ENCODE results near the gene CDK17.
"Not testable (repeated sequence)": the region's sequence is repeated elsewhere in the genome, so short reads cannot be mapped to it uniquely, and the experiment has no call there.

CDK17 gene

DNA sequence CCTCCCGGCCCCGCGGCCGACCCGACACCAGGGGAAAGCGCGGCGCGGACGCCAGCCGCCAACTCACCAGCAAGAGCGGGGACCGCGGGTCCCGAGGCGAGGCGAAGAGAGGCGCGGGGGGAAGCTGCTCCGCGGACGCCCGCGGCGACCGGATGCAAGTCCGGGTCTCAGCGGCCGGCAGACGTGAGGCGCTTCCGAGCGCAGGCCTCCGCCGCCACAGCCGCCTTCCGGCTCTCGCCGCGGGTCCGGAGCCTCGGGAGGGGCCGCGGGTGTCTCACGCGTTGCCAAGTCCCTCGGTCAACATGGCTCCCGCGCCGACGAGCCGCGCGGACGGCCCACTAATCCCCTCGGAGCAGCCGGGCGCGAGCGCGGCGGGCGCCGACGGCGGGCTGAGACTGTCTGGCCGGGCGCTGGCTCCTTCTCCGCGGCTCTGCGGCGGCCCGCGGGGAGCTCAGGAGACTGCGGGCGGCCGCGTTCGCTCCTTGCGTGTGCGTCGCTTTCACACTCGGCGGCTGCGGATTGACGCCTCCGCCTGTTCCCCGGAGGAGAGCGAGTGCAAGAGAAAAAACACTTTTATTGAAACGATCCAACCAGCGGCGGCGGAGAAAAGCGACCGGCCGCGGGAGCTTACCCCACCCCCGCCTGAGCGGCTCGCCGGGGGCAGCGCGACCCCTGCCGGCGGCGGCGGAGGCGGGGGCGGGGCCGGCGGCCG, at the start of gene CDK17:
Gene CDK17 (minus strand): TSS at position 521 of the 712 bp plus-strand sequence. CDS start 65,603 bp downstream, outside the sequence.
- DNase-seq: peak; percentile 66

DNA sequence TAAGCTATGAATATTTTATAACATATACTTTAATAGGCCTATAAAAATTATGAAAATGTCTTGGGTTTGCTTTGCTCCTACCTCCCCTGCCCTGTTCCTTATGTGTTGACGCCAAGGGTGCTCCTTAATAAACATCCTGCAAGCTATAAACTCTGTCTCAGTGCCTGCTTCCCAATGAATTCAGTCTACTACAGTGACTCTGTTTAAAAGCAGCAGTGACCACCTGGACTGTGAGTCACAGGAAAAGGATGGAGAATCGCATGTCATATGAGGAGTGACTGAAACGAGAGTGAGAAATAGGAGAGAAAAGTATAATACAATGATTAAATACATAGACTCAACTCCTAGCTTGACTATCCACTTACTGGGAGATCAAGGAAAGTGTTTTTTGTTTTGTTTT, 48.1 kb upstream of the CDK17 start:
- DNase-seq: no peak

DNA sequence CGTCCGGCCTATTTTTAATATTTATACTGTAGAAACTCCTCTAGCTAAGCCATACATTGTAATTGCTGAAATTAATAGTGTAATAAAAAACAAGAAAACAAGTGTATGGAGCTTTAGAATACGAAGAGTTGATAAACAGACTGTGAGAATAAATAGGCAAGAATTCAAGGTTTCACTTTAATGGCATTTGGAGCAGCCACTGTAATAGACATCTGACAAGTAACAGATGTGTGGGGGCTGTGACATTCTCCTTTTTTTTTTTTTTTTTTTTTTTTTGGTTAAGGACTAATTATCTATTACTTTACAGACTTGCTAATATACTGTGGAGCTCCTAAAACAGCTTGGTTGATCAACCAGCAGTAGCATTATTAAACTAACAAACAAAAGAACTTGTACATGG, 47.0 kb upstream of the CDK17 start:
- peak; percentile 34 for DNase-seq

DNA sequence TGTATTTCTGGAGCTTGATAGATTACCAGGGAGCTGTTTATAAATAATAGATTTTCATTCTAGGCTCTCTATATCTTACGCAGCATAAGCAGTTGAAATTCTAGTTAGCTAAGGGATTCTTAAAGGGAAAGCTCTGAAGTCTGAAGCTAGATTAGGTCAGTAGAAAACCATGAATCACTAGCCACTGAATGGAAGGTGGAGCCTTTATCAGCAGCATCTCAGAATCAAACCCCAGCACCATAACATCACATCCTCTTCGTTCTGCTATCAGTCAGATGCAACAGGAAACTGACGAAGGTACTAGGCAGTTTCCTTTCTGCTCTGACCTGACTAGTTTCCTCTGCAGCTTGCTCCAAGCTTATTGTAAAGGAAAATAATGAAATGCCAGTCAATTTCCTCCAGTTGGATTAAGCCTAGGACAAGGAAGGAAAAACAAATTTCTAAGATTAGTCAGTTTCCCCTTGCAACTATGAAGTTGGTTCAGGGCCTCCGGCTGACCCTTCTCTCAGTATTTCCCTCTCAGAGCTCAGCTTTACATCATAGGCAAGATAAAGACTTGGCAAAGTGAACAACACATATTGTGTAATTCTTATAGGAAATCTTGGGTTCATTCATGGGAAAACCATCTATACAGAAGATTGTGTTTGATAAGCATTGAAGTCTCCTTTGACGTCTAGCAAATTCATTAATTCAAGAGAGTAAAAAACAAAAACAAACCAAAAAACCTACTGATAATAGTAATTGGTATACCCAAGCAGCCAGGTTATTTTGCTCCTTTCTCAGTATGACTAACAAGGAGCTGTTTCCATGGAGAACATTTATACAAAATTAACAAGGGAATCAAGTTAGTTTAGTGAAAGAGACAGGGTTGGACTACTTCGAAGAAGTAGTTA, 45.7 kb upstream of the CDK17 start:
- DNase-seq: no peak

DNA sequence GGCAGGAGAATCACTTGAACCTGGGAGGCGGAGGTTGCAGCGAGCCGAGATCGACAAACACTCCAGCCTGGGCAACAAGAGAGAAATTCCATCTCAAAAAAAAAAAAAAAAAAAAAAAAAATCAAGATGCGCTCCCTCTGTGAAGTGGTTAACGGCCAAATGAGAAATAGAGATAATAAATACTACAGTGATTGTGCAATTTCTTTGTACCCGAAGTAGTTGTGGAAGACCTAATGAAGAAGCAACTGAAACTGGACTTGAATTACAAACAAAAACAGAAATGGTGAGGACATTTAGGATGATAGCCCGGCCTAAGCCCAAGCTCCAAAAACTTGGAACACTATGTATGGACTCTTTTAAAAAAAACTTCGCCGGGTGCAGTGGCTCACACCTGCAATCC, 44.2 kb upstream of the CDK17 start:
- DNase-seq: no peak

DNA sequence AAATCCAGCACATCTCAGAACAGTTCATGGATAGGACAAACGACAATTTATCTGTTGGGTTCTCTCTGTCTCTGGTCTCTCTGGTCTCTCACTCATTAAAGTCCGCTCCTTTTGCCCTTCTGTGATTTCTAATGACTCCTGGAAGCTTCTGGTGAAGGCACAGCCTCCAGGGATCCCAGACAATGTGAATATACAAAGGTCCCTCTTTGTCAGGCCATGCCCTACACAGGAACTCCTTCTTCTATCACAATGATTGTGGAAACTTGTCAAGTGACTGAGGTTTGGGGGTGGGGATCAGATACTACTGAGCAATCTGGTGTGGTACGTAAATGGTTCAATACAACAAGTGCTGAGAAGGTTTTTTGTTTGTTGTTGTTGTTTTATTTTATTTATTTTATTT, 42.7 kb upstream of the CDK17 start:
- DNase-seq: no peak

DNA sequence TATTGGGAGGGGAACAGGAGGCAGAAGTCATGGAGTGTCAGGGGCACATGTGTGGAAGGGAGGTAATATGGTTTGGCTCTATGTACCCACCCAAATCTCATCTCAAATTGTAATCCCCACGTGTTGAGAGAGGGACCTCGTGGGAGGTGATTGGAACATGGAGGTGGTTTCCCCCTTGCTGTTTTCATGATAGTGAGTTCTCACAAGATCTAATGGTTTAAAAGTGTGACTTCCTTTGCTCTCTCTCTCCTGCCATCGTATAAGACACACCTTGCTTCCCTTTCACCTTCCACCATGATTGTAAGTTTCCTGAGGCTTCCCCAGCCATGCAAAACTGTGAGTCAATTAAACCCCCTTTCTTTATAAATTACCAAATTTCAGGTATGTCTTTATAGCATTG, 41.6 kb upstream of the CDK17 start:
- DNase-seq: no peak

DNA sequence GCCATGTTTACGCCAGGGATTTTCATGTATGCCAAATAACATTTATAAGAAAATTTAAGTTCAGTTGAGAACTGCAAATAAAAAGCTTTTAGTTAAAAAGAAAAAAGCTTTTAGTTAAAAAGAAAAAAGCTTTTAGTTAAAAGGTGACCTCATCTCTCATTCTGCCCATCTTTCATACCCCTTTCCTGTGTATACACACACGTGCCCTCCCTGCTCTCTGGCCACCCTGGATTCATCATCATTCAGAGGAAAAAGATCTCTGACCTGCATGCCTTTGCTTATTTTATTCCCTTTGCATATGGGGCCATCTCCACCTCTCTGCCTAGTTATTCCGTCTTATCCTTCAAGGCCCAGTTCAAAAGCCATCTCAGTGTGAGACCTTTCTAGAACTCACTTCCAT, 38.1 kb upstream of the CDK17 start:
- DNase-seq: no peak

DNA sequence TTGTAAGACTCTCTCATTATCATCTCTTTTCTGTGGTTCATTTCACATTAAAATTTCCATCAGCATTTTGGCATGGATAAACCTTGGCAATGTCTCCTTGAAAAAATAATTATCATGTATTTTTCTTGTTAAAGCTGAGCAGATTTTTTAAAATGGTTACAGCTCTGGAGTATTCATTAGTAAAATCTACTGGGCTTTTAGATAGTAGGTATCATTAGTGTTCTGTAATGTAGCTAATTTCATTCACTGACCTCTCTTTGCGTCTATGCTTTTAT, 36.9 kb upstream of the CDK17 start:
- DNase-seq: no peak

DNA sequence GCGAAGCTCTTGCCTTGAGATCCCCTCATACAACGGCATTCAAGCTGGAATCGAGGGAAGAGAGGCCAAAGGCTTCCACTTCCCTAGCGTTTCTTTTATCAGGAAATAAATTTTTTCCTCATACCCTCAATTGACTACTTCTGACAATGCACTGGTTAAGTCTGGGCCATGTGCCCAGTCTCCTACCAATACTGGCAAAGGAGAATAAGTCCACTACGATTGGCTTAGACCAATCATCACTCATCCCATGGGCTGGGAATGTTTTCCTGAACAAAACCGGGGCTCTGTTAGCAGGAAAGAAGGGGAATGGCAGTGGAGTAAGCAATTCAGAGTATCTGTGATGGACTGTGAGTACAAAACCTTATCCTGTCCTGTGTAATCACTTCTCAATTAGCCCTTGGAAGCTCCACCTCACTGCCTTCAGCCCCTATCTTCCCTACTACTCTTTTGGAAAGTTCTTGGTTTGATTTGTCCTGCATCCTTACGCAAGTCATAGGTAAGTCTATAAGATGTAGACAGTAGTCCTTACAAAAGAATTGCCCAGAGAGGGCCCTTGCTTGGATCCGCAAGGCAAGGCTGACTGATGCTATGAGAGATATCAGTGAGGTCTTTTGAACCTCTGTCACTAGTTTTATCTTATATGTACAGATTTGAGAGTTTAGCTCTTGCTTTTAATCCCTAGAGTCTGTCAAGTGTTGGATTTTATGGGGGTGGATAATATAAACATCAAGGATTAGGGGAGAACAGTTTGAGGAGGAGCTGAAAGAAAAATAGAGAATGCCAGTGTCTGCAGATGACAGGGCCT, 36.3 kb upstream of the CDK17 start:
- DNase-seq: no peak

DNA sequence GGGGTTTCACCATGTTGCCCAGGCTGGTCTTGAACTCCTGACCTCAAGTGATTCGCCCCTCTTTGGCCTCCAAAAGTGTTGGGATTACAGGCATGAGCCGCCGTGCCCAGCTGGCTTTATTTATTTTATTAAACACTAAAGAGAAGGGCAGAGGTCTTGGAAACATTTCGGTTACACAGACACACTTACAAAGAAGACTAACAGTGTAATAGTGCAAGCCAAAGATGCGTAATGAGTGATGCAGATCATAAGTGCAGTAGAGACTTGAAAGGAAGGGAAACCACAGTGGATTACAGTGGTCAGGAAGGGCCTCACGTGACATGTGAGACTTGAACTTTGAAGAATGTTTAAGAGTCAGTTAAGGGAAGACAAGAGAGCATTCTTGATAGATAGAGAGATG, 33.9 kb upstream of the CDK17 start:
- no peak for DNase-seq

DNA sequence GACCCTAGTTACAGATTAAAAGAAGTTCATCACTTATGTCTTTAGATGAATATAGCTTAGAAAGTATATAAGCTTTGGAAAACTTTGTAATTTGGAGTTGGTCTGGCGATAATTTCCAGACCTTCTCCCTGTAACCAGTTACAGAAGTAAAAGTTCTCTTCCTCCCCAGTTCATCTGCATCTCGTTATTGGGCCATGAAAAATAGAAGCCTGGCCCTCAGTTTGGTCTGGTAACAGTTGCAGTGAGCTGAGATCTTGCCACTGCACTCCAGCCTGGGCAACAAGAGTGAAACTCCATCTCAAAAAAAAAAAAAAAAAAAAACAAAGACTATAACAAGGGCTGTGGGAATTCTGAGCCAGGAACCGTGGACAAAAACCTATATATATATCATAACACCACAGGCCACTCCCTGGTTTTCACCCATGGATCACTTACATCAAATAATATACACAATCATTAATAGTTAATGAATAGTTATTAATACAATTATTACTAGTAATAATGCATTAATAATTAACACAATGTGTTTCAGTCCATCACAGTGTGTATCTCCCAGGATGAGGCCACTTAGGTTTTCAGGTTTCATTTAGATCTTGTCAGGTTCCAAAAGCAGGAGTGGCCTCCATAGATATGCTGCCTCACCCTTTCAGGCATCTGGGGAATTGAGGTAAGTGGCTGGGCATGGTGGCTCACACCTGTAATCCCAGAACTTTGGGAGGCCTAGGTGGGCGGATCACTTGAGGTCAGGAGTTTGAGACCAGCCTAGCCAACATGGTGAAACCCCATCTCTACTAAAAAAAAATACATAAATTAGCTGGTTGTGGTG, 32.5 kb upstream of the CDK17 start:
- DNase-seq: not testable (repeated sequence)

DNA sequence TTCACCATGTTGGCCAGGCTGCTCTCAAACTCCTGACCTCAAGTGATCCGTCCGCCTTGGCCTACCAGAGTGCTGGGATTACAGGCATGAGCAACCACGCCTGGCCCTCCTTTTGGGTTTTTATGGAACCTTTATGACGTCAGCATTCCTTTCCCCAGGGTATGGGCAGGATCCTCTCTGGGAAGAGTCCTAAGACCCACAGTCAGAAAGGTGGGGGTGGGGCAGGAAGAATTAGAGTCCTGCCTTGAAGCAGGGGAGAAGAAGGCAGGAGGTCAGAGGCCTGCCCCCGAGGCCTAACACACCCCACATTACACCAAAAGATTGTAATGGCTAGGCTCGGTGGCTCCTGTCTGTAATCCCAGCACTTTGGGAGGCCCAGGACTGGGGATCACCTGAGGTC, 30.8 kb upstream of the CDK17 start:
- no peak for DNase-seq

DNA sequence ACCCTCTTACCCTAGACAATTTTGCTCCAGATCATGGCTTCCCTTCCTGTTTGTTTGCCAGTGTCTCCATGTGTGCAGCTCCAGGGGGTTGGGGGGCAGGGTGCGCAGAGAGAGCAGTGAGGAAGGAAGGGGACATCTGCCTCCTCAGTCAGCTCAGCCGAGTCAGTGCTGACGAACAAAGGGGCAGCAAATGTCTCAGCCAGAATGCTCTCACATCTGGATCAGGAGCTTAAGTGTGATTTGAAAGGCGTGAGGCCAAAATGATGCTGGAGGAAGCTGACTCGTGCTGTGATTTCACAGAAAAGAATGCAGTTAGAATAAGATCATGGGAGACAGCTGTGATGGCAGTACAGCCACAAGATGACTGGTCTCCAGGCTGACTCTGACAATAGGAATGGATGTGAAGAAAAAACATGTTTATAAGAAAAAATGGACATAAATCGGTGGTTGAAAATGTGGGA, 27.1 kb upstream of the CDK17 start:
- DNase-seq: peak; percentile 68

DNA sequence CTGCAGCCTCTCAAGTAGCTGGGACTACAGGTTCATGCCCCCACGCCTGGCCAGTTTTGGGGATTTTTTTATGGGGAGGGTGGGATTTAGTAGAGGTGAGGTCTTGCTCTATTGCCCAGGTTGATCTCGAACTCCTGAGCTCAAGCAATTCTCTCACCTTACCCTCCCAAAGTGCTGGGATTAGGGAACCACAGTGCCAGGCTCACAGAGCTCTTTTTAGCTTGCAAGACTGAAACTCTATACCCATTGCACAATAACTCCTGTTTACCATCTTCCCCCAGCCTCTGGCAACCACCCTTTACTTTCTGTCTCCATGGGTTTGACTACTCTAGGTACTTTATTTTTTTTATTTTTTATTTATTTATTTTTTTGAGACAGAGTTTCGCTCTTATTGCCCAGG, 25.7 kb upstream of the CDK17 start:
- no peak for DNase-seq

DNA sequence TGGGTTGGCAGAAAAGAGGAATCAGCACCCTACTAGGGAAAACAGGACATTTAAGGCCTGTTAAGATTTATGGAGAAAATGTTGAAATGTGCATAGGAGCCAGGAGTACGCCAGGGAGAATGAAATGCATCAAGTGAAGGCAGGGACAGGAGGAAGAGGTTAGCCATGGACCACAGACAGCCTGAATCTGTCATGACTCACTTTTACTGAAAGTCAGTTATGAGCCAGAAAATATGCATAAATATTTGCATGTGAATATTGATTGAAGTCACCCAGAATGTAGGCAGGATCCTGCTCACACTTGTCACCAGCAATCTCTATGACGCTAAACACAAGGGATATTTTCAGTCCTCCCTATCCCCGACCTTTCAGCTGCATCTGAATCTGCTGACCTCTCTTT, 25.1 kb upstream of the CDK17 start:
- no peak for DNase-seq

DNA sequence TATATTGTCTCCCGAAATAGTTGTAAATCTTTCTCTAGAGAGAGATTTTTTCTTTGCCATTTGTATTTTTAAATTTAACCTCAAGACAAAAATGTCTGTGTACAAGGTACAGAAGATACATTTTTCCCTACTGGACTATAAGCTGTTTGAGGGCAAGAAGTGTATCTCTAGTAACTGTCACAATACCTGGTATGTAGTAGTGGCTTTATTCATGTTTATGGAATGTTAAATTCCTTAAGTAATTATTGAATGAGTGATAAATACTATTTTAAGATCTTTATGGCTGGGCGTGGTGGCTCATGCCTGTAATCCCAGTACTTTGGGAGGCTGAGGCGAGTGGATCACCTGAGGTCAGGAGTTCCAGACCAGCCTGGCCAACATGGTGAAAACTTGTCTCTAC, 24.4 kb upstream of the CDK17 start:
- DNase-seq: no peak

DNA sequence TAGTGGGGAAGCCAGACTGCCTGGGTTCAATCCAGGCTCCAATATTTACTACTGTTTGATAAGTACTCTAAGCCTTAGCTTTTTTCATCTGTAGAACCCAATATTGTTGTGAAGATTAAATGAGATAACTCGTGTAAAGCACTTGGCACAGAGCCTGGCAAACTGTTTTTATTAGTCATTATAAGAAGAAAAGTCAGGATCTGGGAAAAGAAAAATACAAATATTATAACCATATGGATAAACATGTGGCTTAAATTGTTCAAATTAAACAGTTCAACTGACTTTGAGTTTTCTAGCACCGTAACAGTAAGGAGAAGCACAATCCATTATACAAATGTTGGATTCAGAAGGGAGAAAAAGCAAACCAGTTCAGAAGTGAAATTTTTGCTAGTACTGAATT, 22.0 kb upstream of the CDK17 start:
- DNase-seq: peak; percentile 39

DNA sequence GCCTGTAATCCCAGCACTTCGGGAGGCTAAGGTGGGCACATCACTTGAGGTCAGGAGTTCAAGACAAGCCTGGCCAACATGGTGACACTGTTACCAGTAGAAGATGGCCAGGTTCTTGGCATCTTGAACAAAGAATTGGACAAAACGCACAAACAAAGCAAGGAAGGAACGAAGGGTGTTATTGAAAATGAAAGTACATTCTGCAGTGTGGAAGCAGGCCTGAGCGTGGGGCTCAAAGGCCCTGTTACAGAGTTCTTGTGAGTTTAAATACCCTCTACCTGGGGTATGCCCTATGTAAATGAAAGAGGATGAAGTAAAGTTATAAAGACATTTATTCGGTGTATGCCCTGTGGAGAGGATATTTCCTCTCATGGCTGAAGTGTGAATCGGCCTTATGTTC, 20.8 kb upstream of the CDK17 start:
- no peak for DNase-seq

DNA sequence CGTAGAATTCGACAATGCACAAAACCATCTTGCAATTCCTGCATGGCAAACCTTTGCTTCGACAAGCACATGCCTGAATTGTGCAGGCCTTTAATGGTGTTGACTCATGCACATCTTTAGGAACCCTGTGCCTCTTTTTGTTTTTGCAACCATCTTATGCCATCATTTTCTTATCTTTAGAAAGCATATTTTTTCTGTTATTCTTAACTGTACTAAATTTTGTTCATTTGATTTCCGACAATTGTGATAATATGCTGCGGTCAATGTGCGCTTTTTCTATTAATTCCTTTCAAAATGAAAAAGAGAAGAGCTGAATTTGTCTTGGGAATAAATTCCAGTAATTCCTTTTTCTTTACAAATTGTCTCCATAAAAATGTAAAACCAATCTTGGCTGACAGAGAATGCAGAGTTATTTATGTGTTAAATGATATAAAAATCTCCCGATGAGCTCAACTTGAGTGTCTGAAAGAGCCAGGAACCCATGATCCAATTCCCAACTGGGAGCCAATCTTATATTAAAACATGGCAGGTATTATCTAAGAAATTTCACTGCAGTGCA, 20.1 kb upstream of the CDK17 start:
- DNase-seq: no peak

DNA sequence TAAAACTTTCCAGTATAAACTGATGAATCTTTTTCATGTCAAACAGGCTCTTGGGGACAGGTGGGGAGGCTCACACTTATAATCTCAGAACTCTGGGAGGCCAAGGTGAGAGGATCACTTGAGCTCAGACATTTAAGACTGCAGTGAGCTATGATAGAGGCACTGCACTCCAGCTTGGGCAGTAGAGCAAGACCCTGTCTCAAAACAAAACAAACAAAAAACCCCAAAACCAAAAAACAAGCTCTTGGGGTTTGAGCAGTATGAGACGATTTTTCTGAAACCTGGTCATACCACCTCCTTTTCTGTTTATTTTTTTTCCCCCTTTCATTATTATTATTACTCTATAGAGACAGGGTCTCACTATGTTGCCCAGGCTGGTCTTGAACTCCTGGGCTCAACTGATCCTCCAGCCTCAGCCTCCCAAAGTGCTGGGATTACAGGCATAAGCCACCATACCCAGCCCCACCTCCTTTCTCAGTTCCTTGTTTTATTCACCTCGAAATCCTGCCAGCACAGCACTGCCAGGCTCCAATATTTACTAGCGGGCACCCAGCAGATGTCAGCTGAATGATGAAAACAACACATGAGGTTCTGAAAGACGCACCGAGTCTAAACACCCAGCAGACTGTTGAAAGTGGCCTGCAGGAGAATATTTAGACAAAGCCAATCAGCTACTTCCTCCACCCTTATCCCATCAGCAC, 19.5 kb upstream of the CDK17 start:
- peak; percentile 69 for DNase-seq

DNA sequence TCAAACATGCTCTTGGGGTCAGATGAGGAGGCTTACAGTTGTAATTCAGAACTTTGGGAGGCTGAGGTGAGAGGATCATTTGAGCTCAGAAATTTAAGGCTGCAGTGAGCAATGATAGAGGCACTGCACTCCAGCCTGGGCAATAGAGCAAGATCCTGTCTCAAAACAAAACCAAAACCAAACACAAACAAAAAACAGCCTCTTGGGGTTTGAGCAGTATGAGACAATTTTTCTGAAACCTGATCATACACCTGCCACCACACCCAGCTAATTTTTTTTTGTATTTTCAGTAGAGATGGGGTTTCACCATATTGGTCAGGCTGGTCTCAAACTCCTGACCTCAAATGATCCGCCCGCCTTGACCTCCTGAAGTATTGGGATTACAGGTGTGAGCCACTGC, 17.4 kb upstream of the CDK17 start:
- DNase-seq: not testable (repeated sequence)

Data from NCI-H1694 treated with DMSO at 0.1 percent for 48 hours (cell line).